ENCODE measurements around the gene FAM199X. TPM values are rescaled to one million over a fixed set of nuclear protein-coding genes. Genes with fewer than 3 reads are reported as not detected.

Gene FAM199X
- total and polyA plus RNA-seq, 2 experiments from 2014 or later, result 11.7 to 29.1 TPM

DNA sequence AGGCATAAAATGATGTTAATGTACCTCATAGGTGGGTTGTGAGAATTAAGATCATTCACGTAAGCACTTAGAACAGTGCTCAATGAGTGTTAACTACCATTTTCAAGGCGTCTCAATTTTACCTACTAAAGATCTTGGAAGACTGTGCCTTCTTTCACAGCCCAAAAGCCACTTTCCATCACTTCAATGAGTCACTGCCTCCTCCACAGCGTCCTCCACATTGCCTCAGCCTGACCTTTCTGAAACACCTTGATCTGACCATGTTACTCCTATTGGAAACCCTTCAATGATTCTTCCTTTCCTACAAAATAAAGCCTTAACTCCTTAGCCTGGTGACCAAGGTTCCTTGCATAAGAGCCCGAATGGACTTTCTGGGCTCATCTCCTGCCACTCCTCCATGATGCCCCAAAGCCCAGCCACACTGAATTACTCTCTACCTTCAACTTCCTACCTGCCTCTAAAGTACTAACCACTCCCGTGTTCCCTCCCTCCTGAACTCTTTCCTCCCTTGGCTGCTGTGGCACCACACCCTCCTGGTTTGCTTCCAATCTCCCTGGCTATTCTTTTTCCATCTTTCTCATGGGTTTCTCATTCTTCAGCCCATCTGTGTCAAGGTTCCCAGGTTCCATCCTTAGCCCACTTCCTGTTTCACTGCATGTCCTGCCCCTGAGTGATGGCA lies 31.5 kb upstream of the FAM199X start:
- H3K27ac ChIP-seq, result no peak overlapping the region
- peaks cover 6% of the 10 kb centered on the region for H3K79me2 ChIP-seq
- no peaks in the 10 kb centered on the region for H3K36me3 ChIP-seq (replicated peaks; ENCODE audit: insufficient read depth, low read depth)

DNA sequence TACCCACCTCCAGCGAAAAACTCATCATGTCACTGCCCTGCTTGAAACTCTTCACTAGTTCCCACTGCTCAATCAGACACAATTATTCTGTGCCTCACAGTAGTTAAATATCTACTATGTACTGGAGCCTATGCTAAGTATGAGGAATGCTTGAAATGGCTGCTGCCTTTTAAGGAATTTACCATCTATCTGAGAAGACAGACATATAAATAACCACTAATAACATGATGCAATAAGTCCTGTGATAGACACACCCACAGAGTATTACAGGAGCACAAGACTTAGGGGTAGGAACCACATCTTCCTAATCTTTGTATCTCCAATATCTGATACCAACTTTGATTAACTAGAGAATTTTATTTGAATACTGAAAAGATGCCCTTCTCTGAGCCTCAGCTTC lies 30.6 kb upstream of the FAM199X start:
- DNase-seq (ENCODE audit: low spot score), result no peak
- no peaks in the 10 kb centered on the region for H3K9me3 ChIP-seq (ENCODE audit: low read depth)
- H3K4me1 ChIP-seq (ENCODE audit: insufficient read depth), result no peaks in the 10 kb centered on the region
- H3K4me3 ChIP-seq, result peak overlapping the region; percentile 24
- no peaks in the 10 kb centered on the region for H4K20me1 ChIP-seq (ENCODE audit: insufficient read depth, poor library complexity, severe bottlenecking)
- no peak overlapping the region for H3K27ac ChIP-seq
- H3K9me2 ChIP-seq (replicated peaks; ENCODE audit: insufficient read depth), result no peaks in the 10 kb centered on the region
- peak overlapping the region; percentile 72 for H3K4me2 ChIP-seq
- H2AFZ ChIP-seq, result peak overlapping the region; percentile 92
- peaks cover 6% of the 10 kb centered on the region for H3K79me2 ChIP-seq
- H3K36me3 ChIP-seq (replicated peaks; ENCODE audit: insufficient read depth, low read depth), result no peaks in the 10 kb centered on the region
- 72% methylated on average over 1 of the region's 1 CpG for WGBS (ENCODE audit: low lambda C conversion rate, missing lambda C conversion rate)
- H3K27me3 ChIP-seq, result no peaks in the 10 kb centered on the region
- TF ChIP-seq, protein P1, sequence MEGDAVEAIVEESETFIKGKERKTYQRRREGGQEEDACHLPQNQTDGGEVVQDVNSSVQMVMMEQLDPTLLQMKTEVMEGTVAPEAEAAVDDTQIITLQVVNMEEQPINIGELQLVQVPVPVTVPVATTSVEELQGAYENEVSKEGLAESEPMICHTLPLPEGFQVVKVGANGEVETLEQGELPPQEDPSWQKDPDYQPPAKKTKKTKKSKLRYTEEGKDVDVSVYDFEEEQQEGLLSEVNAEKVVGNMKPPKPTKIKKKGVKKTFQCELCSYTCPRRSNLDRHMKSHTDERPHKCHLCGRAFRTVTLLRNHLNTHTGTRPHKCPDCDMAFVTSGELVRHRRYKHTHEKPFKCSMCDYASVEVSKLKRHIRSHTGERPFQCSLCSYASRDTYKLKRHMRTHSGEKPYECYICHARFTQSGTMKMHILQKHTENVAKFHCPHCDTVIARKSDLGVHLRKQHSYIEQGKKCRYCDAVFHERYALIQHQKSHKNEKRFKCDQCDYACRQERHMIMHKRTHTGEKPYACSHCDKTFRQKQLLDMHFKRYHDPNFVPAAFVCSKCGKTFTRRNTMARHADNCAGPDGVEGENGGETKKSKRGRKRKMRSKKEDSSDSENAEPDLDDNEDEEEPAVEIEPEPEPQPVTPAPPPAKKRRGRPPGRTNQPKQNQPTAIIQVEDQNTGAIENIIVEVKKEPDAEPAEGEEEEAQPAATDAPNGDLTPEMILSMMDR (IDR thresholded peaks at IDR 0.05; ENCODE audit: poor library complexity), result no peak
- TF ChIP-seq EZH2phosphoT487 (IDR thresholded peaks at IDR 0.05; ENCODE audit: low read depth, severe bottlenecking, unreplicated experiment) (no peak), EZH2 (IDR thresholded peaks at IDR 0.05; ENCODE audit: borderline replicate concordance) (no peak)

More for the DNA sequence above, 31.5 kb upstream of the FAM199X start:
- no peak overlapping the region for H3K4me3 ChIP-seq
- H3K4me1 ChIP-seq (ENCODE audit: insufficient read depth), result no peaks in the 10 kb centered on the region
- 68% methylated on average over 5 of the region's 5 CpGs for WGBS (ENCODE audit: low lambda C conversion rate, missing lambda C conversion rate)
- DNase-seq (ENCODE audit: low spot score), result no peak
- H4K20me1 ChIP-seq (ENCODE audit: insufficient read depth, poor library complexity, severe bottlenecking), result no peaks in the 10 kb centered on the region
- H3K27me3 ChIP-seq, result no peaks in the 10 kb centered on the region
- no peaks in the 10 kb centered on the region for H3K9me3 ChIP-seq (ENCODE audit: low read depth)
- no peak overlapping the region for H2AFZ ChIP-seq
- TF ChIP-seq EZH2 (IDR thresholded peaks at IDR 0.05; ENCODE audit: borderline replicate concordance), result no peak
- TF ChIP-seq EZH2phosphoT487 (IDR thresholded peaks at IDR 0.05; ENCODE audit: low read depth, severe bottlenecking, unreplicated experiment), result no peak
- TF ChIP-seq, protein P1 (IDR thresholded peaks at IDR 0.05; ENCODE audit: poor library complexity), result no peak
- H3K4me2 ChIP-seq, result no peak overlapping the region
- H3K9me2 ChIP-seq (replicated peaks; ENCODE audit: insufficient read depth), result no peaks in the 10 kb centered on the region

DNA sequence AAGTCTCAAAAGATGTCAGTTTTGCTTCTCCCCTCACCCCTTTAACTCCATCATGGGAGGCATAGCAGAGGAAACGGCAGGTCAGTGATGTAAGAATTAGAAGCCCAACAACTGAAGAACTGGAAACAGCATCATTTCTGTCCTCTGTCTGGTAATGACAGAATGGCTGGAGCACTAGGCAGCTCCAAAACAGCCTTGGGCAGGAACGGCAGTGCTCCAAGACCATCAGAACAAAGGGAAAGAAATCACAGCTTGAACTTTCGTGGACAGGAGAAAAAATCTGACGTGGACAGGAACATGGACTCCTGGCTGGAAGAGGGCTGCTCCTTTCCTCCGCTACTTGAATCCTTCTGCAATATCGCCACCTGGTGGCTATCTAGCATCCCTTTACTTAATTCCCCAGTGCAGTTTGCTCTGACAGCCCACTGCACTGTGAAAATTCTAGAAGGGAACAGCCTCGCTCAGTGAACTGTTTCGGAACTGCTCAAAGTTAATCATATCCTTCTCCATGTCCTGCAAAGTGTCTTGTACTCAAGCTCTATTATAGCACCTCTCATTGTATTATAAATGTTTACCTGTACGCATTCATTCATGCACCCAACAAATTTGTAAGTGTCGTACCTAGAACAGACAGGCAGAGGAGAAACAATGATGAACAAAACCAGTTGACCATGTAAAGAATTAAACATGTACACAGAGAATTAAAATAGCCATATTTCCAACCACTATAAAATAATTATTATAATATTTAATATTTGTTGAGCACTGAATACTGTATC lies 29.8 kb upstream of the FAM199X start:
- TF ChIP-seq, protein P1 (IDR thresholded peaks at IDR 0.05; ENCODE audit: poor library complexity), result peak; percentile 74
- TF ChIP-seq EZH2 (IDR thresholded peaks at IDR 0.05; ENCODE audit: borderline replicate concordance), result no peak
- H3K4me3 ChIP-seq, result peak overlapping the region; percentile 24
- peak; percentile 94 for DNase-seq (ENCODE audit: low spot score)

More for the DNA sequence above, 29.8 kb upstream of the FAM199X start:
- H2AFZ ChIP-seq, result peak overlapping the region; percentile 92
- no peaks in the 10 kb centered on the region for H3K27me3 ChIP-seq
- H3K4me2 ChIP-seq, result peak overlapping the region; percentile 72
- H3K79me2 ChIP-seq, result peaks cover 6% of the 10 kb centered on the region
- peak overlapping the region; percentile 72 for H3K27ac ChIP-seq
- no peaks in the 10 kb centered on the region for H3K9me2 ChIP-seq (replicated peaks; ENCODE audit: insufficient read depth)
- H3K36me3 ChIP-seq (replicated peaks; ENCODE audit: insufficient read depth, low read depth), result no peaks in the 10 kb centered on the region
- WGBS (ENCODE audit: low lambda C conversion rate, missing lambda C conversion rate), result 41% methylated on average over 10 of the region's 10 CpGs
- H3K9me3 ChIP-seq (ENCODE audit: low read depth), result no peaks in the 10 kb centered on the region
- no peaks in the 10 kb centered on the region for H3K4me1 ChIP-seq (ENCODE audit: insufficient read depth)
- H4K20me1 ChIP-seq (ENCODE audit: insufficient read depth, poor library complexity, severe bottlenecking), result no peaks in the 10 kb centered on the region

Measured in hepatocyte (in vitro differentiated cells).